HL-60 (cell line): ENCODE data around the gene RRAGD.

Experiments used
- DNase-seq, 2 experiments: peaks; one replicate each; pipeline ENCODE4 v3.0.0-alpha.2; 2010 to 2020; ENCODE audit warnings: low read depth in 1 of 2, low spot score in 1 of 2
- H3K27ac ChIP-seq: fragments of 250-450 bp; sonication (Bioruptor Pico); replicated peaks from 2 replicates; pipeline ENCODE4 v1.5.1; 2020; ENCODE audit warnings: mild to moderate bottlenecking, moderate library complexity
- H3K27me3 ChIP-seq: fragments of 250-450 bp; sonication (Bioruptor Pico); 2 replicates; pipeline ENCODE4 v1.5.1; 2021; ENCODE audit warnings: mild to moderate bottlenecking, moderate library complexity; ENCODE audit not compliant: insufficient read depth, poor library complexity, severe bottlenecking
- H3K4me3 ChIP-seq: replicated peaks from 2 replicates; pipeline ENCODE4 v1.5.1; 2011; ENCODE audit warnings: mild to moderate bottlenecking, control low read depth, low read length; ENCODE audit not compliant: insufficient read depth
- CTCF ChIP-seq: IDR thresholded peaks from one replicate; pipeline ENCODE4 v1.5.1; 2011; ENCODE audit warnings: low read length, control low read depth, inconsistent platforms; ENCODE audit not compliant: insufficient read depth
- GABPA ChIP-seq: IDR thresholded peaks from 2 replicates; pipeline ENCODE4 v1.6.1; 2012; ENCODE audit warnings: low read depth
- POLR2AphosphoS5 ChIP-seq: IDR thresholded peaks from 2 replicates; pipeline ENCODE4 v1.6.1; 2012; ENCODE audit warnings: low read depth
- REST ChIP-seq: IDR thresholded peaks from 2 replicates; pipeline ENCODE4 v1.6.1; 2012; ENCODE audit warnings: low read depth; ENCODE audit not compliant: insufficient replicate concordance
- SPI1 ChIP-seq: IDR thresholded peaks from 2 replicates; pipeline ENCODE4 v1.6.1; 2012; ENCODE audit warnings: low read depth, mild to moderate bottlenecking, borderline replicate concordance

Gene RRAGD

GRCh38 chr6:89458704-89459103 is 46.6 kb upstream of the RRAGD start:
- Histone ChIP-seq H3K27ac (no peak overlapping the region), H3K4me3 (no peak overlapping the region), H3K27me3 (no peaks in the 10 kb centered on the region)
- no peak for DNase-seq
- TF ChIP-seq GABPA, result no peak
- no peak for TF ChIP-seq SPI1
- TF ChIP-seq CTCF, result no peak
- no peak for TF ChIP-seq POLR2AphosphoS5
- peak; percentile 93 for TF ChIP-seq REST

- H3K27me3 ChIP-seq, result no peaks in the 10 kb centered on the region
- no peak for DNase-seq
- no peak overlapping the region for H3K4me3 ChIP-seq
- H3K27ac ChIP-seq, result no peak overlapping the region
- TF ChIP-seq GABPA (no peak), REST (no peak), CTCF (no peak), POLR2AphosphoS5 (no peak), SPI1 (no peak)
Measured at GRCh38 chr6:89454300-89454699, 42.2 kb upstream of the RRAGD start.

GRCh38 chr6:89452281-89452680 is 40.2 kb upstream of the RRAGD start:
- Histone ChIP-seq H3K27me3 (no peaks in the 10 kb centered on the region), H3K4me3 (no peak overlapping the region), H3K27ac (no peak overlapping the region)
- no peak for TF ChIP-seq SPI1
- no peak for TF ChIP-seq CTCF
- DNase-seq, result no peak

GRCh38 chr6:89449193-89449592 is 37.1 kb upstream of the RRAGD start:
- no peak for TF ChIP-seq POLR2AphosphoS5
- TF ChIP-seq CTCF, result no peak
- no peak for TF ChIP-seq SPI1
- no peak for TF ChIP-seq REST
- no peak for TF ChIP-seq GABPA
- DNase-seq, result no peak
- H3K27me3 ChIP-seq, result no peaks in the 10 kb centered on the region
- H3K4me3 ChIP-seq, result no peak overlapping the region
- H3K27ac ChIP-seq, result no peak overlapping the region
